ENCODE results near the gene ADAMTS4. TPM values are rescaled to one million over a fixed set of nuclear protein-coding genes. Genes with fewer than 3 reads are reported as not detected.

ADAMTS4 gene
- total and polyA plus RNA-seq, 2 donors (not counting 1 experiment from before 2014, with no cell fraction given): 0.10 TPM; not detected in 1

GRCh38 chr1:161171696-161172095, 27.2 kb downstream of the ADAMTS4 start:
- H3K9me3 ChIP-seq (ENCODE audit: control extremely low read depth in 1 of 3, control insufficient read depth in 2 of 3, insufficient read depth in 1 of 3, low read length in 2 of 3): no peaks in the 10 kb centered on the region
- H3K27me3 ChIP-seq (replicated peaks in 1 of 4; ENCODE audit: control extremely low read depth in 1 of 4, control insufficient read depth in 3 of 4, insufficient read depth in 4 of 4, low read length in 3 of 4): no peaks in the 10 kb centered on the region
- H3K9me3 Mint-ChIP-seq (ENCODE audit: insufficient read depth): no peaks in the 10 kb centered on the region
- CTCF ChIA-PET: interaction anchor here (0.5 to 1.2 kb wide), 2 partner anchors 11 to 19 kb away, joined by 5 read pairs; no protein-coding TSS in a partner anchor
- H3K27ac ChIP-seq (ENCODE audit: low read length in 2 of 2): no peak overlapping the region
- POLR2A ChIA-PET: no interaction called here
- peaks cover 35% of the 10 kb centered on the region for H3K79me2 ChIP-seq (ENCODE audit: control insufficient read depth, insufficient read depth, low read length)
- no peak overlapping the region for H3K27ac Mint-ChIP-seq
- H3K4me3 Mint-ChIP-seq: no peak overlapping the region
- no peaks in the 10 kb centered on the region for H3K27me3 Mint-ChIP-seq
- H3K4me3 ChIP-seq (ENCODE audit: control extremely low read depth in 1 of 5, extremely low read depth in 1 of 5, insufficient read depth in 1 of 5, low read depth in 2 of 5, low read length in 4 of 5): no peak overlapping the region
- H3K9ac ChIP-seq (ENCODE audit: low read length): no peak overlapping the region
- WGBS (ENCODE audit: insufficient coverage): 90% methylated on average over 11 of the region's 12 CpGs
- H3K4me1 ChIP-seq (ENCODE audit: control insufficient read depth in 2 of 2, insufficient read depth in 2 of 2, low read length in 2 of 2): peaks cover 21 to 26% of the 10 kb centered on the region in 2 donors
- H3K36me3 ChIP-seq (replicated peaks in 1 of 2; ENCODE audit: control extremely low read depth in 1 of 2, control insufficient read depth in 1 of 2, extremely low read depth in 1 of 2, insufficient read depth in 2 of 2, low read length in 1 of 2): peaks cover 3 to 66% of the 10 kb centered on the region in 2 experiments
- peaks cover 12% of the 10 kb centered on the region for H4K20me1 ChIP-seq (ENCODE audit: control insufficient read depth, insufficient read depth, low read length, poor library complexity, severe bottlenecking)
- H3K4me1 Mint-ChIP-seq: peaks cover 42% of the 10 kb centered on the region
- DNase-seq (no peak), ATAC-seq (ENCODE audit: low read depth) (no peak)
- no peak overlapping the region for H2AFZ ChIP-seq (ENCODE audit: insufficient read depth, low read depth, low read length, poor library complexity, severe bottlenecking)
- TF ChIP-seq CTCF (IDR thresholded peaks at IDR 0.05): no peak
- TF ChIP-seq EZH2 (IDR thresholded peaks at IDR 0.05; ENCODE audit: borderline replicate concordance, insufficient read depth, low read depth, low read length, poor library complexity, severe bottlenecking): no peak
- intact Hi-C loops (cut with micrococcal nuclease): no loop called here
- H3K4me2 ChIP-seq (replicated peaks; ENCODE audit: low read depth, low read length, poor library complexity, severe bottlenecking): no peak overlapping the region

GRCh38 chr1:161171191-161171590, 27.7 kb downstream of the ADAMTS4 start:
- peaks cover 40% of the 10 kb centered on the region for H3K4me1 Mint-ChIP-seq
- Histone ChIP-seq H3K27me3 (replicated peaks in 1 of 4; ENCODE audit: control extremely low read depth in 1 of 4, control insufficient read depth in 3 of 4, insufficient read depth in 4 of 4, low read length in 3 of 4) (no peaks in the 10 kb centered on the region), H3K9me3 (ENCODE audit: control extremely low read depth in 1 of 3, control insufficient read depth in 2 of 3, insufficient read depth in 1 of 3, low read length in 2 of 3) (no peaks in the 10 kb centered on the region), H3K36me3 (replicated peaks in 1 of 2; ENCODE audit: control extremely low read depth in 1 of 2, control insufficient read depth in 1 of 2, extremely low read depth in 1 of 2, insufficient read depth in 2 of 2, low read length in 1 of 2) (peaks cover 3 to 65% of the 10 kb centered on the region in 2 experiments), H3K4me1 (ENCODE audit: control insufficient read depth in 2 of 2, insufficient read depth in 2 of 2, low read length in 2 of 2) (peaks cover 17 to 25% of the 10 kb centered on the region in 2 donors), H2AFZ (ENCODE audit: insufficient read depth, low read depth, low read length, poor library complexity, severe bottlenecking) (no peak overlapping the region), H3K4me3 (ENCODE audit: control extremely low read depth in 1 of 5, extremely low read depth in 1 of 5, insufficient read depth in 1 of 5, low read depth in 2 of 5, low read length in 4 of 5) (no peak overlapping the region), H4K20me1 (ENCODE audit: control insufficient read depth, insufficient read depth, low read length, poor library complexity, severe bottlenecking) (peaks cover 7% of the 10 kb centered on the region), H3K27ac (ENCODE audit: low read length in 2 of 2) (no peak overlapping the region), H3K4me2 (replicated peaks; ENCODE audit: low read depth, low read length, poor library complexity, severe bottlenecking) (no peak overlapping the region), H3K9ac (ENCODE audit: low read length) (no peak overlapping the region), H3K79me2 (ENCODE audit: control insufficient read depth, insufficient read depth, low read length) (peaks cover 34% of the 10 kb centered on the region)
- TF ChIP-seq EZH2 (IDR thresholded peaks at IDR 0.05; ENCODE audit: borderline replicate concordance, insufficient read depth, low read depth, low read length, poor library complexity, severe bottlenecking) (no peak), CTCF (IDR thresholded peaks at IDR 0.05) (no peak)
- H3K27ac Mint-ChIP-seq: no peak overlapping the region
- H3K27me3 Mint-ChIP-seq: no peaks in the 10 kb centered on the region
- 100% methylated on average over 1 of the region's 5 CpGs for WGBS (ENCODE audit: insufficient coverage)
- H3K9me3 Mint-ChIP-seq (ENCODE audit: insufficient read depth): no peaks in the 10 kb centered on the region
- no peak for DNase-seq
- ChIA-PET POLR2A (no interaction called here), CTCF (interaction anchor here (0.9 to 1.2 kb wide), 4 partner anchors 13 to 54 kb away, joined by 3 to 5 read pairs (median 4); partner anchors contain the start of gene TOMM40L)
- H3K4me3 Mint-ChIP-seq: no peak overlapping the region
- intact Hi-C loops (cut with micrococcal nuclease): no loop called here
- no peak for ATAC-seq (ENCODE audit: low read depth)

All from B cell (primary cell).